HK-2 (cell line): ENCODE data around the gene PDGFRA.

Experiments
- DNase-seq: peaks from one replicate; pipeline ENCODE4 v3.0.0-alpha.2; 2018; ENCODE audit not compliant: unreplicated experiment

The PDGFRA gene

DNA sequence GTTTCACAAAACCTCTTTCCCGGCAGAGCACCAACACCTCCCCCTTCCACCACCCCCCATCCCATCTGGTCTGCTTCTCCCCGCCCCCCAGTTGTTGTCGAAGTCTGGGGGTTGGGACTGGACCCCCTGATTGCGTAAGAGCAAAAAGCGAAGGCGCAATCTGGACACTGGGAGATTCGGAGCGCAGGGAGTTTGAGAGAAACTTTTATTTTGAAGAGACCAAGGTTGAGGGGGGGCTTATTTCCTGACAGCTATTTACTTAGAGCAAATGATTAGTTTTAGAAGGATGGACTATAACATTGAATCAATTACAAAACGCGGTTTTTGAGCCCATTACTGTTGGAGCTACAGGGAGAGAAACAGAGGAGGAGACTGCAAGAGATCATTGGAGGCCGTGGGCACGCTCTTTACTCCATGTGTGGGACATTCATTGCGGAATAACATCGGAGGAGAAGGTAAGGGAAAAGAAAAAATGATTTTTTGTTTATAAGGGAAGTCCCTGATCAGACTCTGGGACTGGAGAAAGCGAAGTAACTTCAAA, at the start of gene PDGFRA:
PDGFRA (plus strand) TSS at position 333 of the 541 bp plus-strand sequence. CDS start 29,476 bp downstream, outside the sequence.
- no peak for DNase-seq

DNA sequence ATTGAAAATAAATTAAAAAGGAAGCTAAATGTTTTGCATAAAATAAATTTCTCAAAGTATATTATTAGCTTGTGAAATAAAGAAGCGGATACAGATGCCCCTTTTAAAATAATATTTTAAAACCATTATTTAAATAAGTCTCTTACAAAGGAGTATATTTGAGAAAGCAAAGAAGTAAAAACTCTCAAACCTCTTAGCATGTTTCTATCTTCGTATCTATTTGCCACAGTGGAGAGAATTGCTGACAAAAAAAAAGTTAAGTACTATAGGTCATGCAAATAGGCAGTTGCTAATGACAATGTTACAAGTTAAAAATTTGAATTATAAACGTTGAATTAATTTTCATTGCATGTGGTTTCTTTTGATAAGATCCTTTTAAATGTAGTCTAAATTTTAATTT, 44.5 kb upstream of the PDGFRA start:
- DNase-seq: no peak

DNA sequence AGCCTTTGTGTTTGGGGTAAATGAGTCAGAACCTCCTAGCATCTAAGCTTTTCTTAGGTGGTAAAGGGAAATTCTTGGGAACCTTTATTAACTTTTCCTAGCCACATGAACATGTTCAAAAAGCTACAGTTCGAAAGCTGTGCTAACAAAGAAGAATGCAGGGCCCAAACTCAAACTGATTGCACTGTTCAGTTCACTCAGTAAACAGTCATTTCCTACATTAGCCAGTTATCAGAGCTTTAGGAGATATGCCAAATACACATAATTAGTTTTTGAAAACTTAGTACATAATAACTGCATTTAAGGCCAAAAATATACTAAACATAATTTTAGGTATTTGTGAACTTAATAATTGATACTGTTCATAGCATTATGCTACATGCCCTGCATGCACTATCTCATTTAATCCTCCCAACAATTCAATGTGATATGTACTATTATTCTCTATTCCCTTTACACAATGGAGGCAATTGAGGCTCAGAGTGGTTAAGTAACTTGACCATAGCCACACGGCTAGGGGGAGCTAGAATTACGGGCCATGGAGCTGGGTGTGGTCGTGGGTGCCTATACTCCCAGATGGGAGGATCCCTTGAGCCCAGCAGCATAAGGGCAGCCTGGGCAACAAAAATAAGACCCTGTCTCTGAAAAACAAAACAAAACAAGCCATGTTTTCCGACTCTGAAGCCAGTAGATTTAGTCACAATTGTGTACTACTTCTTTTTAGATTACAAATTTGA, 43.9 kb upstream of the PDGFRA start:
- no peak for DNase-seq

DNA sequence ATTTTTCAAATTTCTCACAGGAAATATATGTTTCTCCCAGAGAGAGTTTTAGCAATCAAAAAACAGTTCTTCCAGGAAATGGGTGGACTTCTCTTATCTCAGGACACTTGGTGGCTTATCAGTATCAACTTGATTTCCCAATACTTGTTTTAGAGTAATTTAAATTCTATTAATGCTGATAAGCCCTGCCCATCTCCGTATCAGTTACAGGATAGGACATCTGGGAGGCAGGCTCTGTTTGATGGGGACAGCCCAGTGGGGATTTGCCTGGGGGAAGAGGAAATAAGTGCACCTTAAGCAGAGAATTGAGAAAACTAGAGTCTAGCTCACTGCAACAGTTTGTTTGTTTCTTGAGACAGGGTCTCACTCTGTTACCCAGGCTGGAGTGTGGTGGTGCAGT, 43.2 kb upstream of the PDGFRA start:
- DNase-seq: no peak

DNA sequence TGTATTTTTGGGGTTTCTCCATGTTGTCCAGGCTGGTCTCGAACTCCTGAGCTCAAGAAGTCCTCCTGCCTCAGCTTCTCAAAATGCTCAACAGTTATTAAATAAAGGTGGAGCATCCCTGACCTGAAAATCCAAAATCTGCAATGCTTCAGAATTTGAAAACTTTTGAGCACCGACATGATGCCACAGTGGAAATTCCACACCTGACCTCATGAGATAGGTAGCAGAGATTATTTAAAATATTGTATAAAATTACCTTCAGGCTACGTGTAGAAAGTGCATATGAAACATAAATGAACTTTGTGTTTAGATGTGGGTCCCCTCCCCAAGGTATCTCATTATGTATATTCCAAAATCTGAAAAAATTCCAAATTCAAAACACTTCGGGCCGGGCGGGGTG, 42.7 kb upstream of the PDGFRA start:
- DNase-seq: no peak

DNA sequence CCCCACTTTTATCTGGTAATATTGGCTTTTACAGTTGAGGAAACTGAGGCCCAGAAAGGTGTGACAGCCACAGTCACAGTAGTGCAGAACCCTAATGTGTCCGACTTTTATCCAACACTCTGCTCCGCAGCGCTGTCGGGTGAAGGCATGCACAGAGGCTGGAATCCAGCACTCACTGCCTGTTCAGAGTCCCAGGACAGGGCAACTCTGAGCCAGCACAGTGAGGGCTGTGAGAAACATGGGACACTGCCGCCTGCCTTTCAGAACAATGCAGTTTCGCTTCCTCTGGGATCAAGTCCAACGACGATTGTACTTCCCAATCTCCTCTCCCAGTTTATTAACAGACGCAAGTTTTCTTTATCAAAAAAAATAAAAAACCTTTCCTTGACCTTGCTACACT, 41.9 kb upstream of the PDGFRA start:
- no peak for DNase-seq

DNA sequence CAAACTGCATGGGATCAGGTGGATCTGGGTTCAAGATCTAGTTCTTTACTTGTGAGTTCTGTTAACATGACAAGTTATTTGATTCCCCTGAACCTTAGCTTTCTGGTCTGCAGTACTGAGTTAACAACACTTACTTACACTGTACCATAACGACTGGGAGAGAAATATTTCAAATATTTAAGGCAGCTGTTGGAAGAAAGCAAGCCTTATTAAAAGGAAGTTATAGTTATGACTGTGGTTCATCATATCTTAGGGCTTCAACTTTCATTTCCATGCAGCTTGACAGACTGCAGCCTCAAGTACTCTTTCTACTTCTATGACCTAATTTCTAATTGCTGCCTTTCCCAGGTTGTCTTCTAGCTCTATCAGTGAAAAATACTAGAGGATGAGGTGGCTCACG, 40.0 kb upstream of the PDGFRA start:
- DNase-seq: no peak

DNA sequence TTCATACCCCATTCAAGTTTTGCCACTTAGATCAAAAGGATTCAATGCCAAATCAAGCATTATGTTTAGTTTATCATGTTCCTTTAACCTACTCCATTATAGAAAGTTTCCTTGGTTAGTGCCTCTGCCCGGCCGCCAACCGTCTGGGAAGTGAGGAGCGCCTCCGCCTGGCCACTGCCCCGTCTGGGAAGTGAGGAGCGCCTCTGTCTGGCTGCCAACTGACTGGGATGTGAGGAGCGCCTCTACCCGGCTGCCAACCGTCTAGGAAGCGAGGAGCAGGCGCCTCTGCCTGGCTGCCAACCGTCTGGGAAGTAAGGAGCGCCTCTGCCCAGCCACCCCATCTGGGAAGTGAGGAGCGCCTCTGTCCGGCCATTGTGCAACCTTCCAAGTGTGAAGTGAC, 36.3 kb upstream of the PDGFRA start:
- DNase-seq: no peak

DNA sequence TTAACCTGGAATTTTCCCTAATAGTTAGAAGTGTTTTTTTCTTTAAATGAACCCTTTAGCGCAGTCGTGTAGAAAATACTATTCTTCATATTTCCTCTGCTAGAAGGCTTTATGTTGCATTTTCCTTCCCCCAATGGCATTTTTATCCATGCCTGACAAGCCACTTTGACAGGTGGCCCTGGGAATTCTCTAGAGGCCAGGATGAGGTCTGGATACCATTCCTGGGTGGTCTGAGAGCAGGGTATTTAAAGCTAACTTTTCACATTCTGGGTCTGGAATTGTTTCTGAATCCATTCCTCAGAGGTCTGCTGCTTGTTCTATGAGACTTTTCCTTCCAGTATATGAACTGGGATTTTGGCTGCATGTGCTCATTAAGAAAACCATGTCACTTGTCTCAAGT, 31.2 kb upstream of the PDGFRA start:
- DNase-seq: no peak

DNA sequence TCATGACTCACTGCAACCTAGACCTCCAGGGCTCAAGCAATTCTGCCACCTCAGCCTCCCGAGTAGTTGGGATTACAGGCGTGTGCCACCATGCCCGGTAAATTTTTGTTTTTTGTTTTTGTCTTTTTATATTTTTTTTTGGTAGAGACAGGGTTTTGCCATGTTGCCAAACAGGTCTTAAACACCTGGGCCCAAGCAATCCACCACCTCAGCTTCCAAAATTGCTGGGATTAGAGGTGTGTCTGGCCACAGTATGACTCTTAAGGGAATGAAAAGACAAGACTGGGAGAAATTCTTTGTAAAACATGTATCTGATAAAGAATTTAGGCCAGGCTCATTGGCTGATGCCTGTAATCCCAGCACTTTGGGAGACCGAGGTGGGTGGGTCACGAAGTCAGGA, 29.2 kb upstream of the PDGFRA start:
- DNase-seq: no peak

DNA sequence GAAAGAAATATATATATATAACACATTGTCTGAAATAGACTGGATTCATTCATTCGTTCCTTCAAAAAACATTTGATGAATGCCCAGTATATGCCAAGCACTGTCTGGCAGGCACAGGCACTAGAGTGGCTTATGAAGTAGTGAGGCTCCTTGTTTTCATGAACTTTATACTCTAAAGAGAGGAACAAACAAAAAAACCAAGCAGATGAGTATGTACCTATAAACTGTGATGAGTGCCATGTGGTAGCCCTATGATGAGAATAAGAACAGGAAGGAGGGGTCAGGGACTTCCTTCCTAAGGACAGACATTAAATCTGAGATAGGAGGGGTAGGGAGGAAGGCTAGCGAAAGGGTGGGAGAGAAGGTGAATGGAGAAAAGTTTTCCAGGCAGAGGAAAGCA, 19.5 kb upstream of the PDGFRA start:
- no peak for DNase-seq

DNA sequence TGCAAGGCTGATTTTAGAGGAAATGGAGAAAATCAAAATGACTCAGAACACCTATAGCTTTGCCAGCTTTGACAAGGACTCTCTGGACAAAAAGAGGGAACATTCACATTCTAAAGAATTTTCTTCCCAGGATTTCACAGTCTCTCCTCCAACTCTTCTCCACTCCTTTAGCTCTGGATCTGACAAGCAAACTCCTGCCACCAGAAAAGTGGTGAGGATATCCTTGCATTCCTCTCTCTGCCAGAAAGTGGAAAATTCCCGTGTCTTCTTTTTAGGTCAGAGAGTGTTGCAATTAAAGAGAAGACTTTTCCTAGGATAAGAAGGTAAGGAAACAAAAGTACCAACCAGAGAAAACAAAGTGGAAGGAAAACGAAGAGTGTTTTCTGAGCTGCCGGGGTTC, 16.1 kb upstream of the PDGFRA start:
- DNase-seq: no peak

DNA sequence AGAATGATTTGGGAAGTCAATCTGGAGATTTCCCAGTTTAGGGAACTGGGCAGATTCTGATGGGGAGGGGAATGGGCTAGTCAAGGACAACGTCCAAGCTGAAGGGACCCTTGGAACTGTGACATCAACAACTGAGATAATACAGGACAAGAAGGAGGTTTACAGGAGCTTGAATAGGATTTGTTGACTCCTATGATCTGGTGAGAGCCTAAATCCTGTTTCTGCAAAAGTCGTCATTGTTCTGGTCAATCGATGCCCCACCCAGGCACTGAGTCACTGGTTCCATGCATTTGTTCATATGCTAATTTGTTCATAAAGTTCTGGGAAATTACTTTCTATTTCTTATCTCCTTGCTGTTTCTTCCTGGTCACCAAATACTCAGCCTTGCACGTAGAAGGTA, 15.3 kb upstream of the PDGFRA start:
- DNase-seq: no peak

DNA sequence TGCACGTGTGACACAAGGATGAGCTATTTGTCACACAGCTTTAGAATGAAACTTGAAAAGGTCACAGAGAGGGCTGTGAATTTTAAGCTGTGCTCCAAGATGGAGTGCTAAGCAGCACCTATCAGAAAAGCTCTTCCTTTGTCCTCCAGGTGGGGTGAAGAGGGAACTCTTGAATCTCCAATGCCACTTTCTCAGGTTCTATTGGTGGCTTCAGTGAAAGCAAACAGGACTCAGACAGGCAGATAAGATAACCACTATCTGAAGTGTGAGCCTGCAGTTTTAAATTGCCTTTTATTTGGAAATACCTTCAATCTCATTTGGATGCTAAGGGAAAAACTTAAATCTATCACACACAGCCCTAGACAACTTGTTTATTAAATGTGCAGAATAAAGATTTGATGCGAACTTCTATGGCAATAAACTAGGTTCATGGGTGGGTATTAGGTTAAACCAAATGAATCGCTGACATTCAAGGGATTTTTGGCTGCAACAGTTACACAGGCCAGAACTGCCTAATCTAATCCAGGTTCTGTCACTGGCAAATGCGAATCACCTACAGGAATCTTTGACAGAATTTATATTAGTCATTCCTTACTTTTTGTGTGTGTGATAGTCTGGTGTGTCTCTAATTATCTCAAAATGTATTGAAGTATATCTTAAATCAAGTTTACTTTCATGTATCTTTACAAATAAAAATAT, 13.6 kb upstream of the PDGFRA start:
- DNase-seq: no peak

DNA sequence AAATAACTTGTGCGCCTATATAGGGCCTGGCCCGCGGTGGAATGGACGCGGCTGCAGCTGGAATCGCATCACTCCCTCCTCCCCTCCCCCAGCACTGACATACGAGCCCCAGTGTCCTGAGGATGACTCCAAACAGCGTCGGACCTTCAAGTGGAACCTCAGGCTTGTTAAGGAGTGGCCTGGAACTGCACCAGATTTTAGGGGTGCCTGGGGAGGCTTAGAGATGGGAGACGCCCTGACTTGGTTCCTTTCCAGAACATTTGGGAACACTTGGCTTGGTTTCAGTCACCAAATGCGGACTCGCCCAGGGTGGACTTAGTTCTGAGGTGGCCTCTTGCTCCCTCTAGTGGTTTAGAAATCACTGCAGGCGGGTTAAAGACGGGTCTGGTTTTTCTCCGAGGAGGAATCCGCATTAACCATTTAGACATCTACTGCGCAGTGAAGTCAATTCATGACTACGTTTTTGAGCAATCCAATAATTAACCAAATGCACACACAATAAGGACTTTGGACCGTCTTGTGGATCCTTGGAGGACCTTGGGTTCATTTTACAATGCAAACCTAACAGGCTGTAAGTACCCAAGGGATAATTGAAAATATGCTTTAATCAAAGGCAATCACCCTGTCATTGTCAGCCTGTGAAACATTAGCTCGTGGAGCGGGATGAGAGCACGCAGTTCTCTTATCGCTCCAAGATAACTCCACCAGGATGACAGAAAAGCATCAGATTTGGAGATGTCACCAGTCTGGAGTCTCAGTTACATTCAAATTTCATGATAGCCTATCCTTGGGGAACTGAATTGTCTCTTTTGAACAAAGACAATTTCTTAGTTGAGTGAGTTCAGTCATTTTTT, 11.2 kb upstream of the PDGFRA start:
- peak; percentile 62 for DNase-seq

DNA sequence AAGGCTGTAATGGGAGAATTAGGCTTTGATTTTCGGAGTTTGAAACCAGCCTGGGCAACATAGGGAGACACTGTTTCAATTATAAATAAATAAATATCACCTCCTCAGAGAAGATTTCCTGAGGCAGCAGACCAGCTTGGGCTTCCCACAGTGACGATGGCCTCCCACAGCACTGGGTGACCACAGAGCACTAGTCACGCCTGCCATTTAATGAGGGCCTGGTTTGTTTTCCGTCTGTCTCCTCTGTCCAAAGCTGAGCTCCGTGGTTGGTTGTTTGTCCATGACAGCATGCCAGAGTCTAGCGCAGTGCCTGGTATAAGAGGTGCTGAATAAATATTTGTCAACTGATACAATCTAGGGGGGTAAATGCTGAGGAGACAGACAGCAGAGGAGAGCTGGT, 10.4 kb upstream of the PDGFRA start:
- DNase-seq: no peak

DNA sequence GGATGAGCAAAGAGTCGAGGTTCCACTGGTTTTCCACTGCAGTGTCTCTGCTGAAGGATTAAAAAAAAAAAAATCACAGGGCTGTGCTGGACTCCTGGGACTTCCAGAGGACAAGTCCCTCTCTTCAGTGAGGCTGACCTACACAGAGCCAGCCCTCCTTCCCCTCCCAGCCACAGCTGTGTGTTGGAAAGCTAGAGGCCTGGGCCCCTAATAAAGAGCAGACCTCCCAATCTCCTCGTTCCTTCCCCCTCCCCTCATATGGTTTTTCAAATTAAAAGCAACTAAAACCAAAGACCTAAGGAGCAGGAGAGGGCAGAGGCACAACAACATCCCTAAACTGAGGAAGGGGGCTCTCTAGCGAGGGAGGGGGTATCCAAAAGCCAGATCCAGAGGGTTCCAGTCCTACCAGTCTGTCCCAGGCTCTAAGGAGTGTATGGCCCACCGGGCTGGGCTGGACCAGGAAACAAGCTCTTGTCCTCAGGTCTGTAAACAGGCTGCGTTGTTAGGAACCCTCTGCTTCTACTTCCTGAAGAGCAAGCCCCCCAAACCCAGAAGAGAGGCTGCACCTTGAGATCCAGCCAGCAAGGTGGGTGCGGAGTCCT, 4.0 kb upstream of the PDGFRA start:
- DNase-seq: no peak

DNA sequence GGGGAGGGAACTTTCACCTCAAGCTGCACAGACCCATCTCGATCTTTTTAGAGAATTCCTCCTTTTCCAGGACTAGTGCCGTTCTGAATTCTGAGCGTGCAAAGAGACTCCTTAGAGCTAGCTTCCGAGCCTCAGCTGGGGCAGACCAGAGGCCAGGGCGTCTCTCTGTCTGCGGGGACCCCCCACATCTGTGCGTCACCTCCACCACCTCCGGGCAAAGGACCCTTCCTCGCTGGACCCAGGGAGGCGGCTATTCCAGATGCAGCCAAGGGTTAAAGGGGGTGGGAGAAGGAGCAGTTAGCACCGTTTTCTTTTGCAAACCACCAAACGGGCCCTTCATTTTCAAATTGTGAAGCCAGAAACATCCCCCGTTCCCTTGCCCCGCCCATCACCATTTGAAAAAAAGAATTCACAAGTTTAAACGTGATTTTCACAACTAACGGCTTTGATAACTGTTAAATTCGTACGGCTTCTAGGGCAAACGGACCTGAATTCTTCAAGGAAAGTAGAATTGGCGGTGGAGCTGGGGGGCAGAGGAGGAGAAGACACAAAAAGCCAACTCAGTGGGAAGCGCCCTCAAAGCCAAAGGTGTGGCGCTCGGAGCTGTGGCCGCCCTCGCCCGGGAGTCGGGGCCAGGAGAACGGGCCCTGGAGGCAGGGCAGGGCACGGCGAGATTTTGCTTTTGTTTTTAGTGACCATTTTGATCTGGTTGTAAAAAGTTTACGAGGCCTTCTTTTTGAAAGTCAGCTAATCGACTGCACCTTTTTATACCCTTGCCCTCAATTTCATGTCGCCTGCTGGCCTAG, 3.3 kb upstream of the PDGFRA start:
- DNase-seq: no peak

DNA sequence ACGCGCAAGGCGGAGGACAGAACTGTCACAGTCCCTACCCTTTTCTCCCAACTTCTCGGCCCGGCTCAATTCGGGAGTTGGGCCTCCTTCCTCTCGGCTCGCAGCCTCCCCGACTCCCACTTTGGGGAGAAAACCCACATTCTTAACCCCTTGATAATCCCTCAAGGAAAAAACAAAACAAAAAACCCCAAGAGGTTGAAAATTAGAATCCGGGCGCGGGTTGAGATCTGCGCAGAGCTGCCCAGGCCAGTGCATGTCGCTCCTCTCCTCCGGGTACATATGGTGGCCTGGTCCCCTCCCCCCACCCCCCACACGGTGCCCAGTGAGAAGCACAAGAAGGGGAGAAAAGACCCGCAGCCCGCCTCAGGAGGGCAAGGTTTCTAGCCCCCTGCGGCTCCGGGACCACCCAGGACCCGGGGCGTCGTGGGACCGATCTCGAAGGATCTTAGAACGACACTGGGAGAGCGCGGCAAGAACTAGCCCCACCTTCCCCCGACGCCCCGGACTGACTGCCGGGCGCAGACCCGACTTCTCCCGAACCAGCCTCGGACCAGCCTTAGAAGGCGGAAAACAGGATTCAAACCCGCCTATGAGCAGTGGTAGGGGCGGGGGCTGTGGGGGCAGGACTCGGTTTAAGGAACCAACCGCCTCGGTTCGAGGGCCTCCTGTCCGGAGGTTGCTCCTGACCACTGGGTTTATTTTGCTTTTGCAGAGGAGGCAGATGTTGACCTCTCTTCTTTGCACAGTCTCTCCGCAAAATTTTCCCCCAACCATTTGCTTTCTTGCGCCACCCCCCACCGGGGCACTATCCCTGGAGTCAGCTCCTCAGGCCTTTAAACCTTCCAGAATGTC, 2.5 kb upstream of the PDGFRA start:
- no peak for DNase-seq
